Stimulated activated CD4-positive, alpha-beta T cell treated with anti-CD3 and anti-CD28 coated beads, Interleukin-2, amount 100 ng/mL, for 4 hours (primary cell): ENCODE measurements around the gene MRC1.
"Not testable (repeated sequence)": the region's sequence is repeated elsewhere in the genome, so short reads cannot be mapped to it uniquely, and the experiment has no call there.

ENCODE experiments used
- DNase-seq: peaks from one replicate; pipeline ENCODE4 v3.0.0-alpha.2; 2020; ENCODE audit warnings: low read depth

MRC1 gene

GRCh38 chr10:17906002-17906401 lies 96.9 kb downstream of the MRC1 start:
- DNase-seq, result no peak

GRCh38 chr10:17907641-17908040 lies 98.5 kb downstream of the MRC1 start:
- no peak for DNase-seq

GRCh38 chr10:17910125-17910789 lies 101.1 kb downstream of the MRC1 start:
- DNase-seq, result no peak

- no peak for DNase-seq
Measured at GRCh38 chr10:17912754-17913153, 103.6 kb downstream of the MRC1 start.

GRCh38 chr10:17913604-17914003 lies 104.5 kb downstream of the MRC1 start:
- no peak for DNase-seq

- DNase-seq, result no peak
Measured at GRCh38 chr10:17914169-17915045, 105.3 kb downstream of the MRC1 start.

GRCh38 chr10:17915181-17915580 lies 106.0 kb downstream of the MRC1 start:
- no peak for DNase-seq

- DNase-seq, result no peak
Measured at GRCh38 chr10:17918187-17918903, 109.2 kb downstream of the MRC1 start.

- no peak for DNase-seq
Measured at GRCh38 chr10:17921378-17921777, 112.2 kb downstream of the MRC1 start.

GRCh38 chr10:17923728-17924127 lies 114.6 kb downstream of the MRC1 start:
- no peak for DNase-seq

- DNase-seq, result no peak
Measured at GRCh38 chr10:17943033-17943745, 134.0 kb downstream of the MRC1 start.

GRCh38 chr10:17950269-17950668 lies 141.1 kb downstream of the MRC1 start:
- not testable (repeated sequence) for DNase-seq

GRCh38 chr10:17950726-17951125 lies 141.6 kb downstream of the MRC1 start:
- no peak for DNase-seq

GRCh38 chr10:17951868-17952371 lies 142.8 kb downstream of the MRC1 start, which contains the start of gene SLC39A12:
TSS of gene SLC39A12 (plus strand) at chr10:17951918. CDS start at chr10:17953277, 1,359 bp downstream.
- DNase-seq, result no peak

- DNase-seq, result not testable (repeated sequence)
Measured at GRCh38 chr10:17954372-17954771, 145.2 kb downstream of the MRC1 start.

- DNase-seq, result no peak
Measured at GRCh38 chr10:17954861-17955260, 145.7 kb downstream of the MRC1 start.

- DNase-seq, result no peak
Measured at GRCh38 chr10:17958049-17958448, 148.9 kb downstream of the MRC1 start.

- no peak for DNase-seq
Measured at GRCh38 chr10:17959870-17960269, 150.7 kb downstream of the MRC1 start.
